ENCODE measurements around the gene ZNF143.
A peak's percentile ranks its signal among the peaks of the same experiment; 100 is the strongest.

Gene ZNF143

GRCh38 chr11:9575260-9576240 is 114.7 kb downstream of the ZNF143 start:
- DNase-seq (ENCODE audit: low spot score): peak; percentile 78

- DNase-seq (ENCODE audit: low spot score): no peak
Observed at GRCh38 chr11:9576701-9577381, 116.0 kb downstream of the ZNF143 start.

GRCh38 chr11:9577556-9577955 is 116.7 kb downstream of the ZNF143 start:
- no peak for DNase-seq (ENCODE audit: low spot score)
